HG03064 (cell line): Measurements from ENCODE around the gene NCKIPSD.
"Not testable (repeated sequence)": the region's sequence is repeated elsewhere in the genome, so short reads cannot be mapped to it uniquely, and the experiment has no call there.

ENCODE experiments used
- ATAC-seq: cut with Tn5 transposase; IDR thresholded peaks from one replicate; pipeline ENCODE4 v1.9.1; 2021; ENCODE audit warnings: low read depth; ENCODE audit not compliant: unreplicated experiment

Gene NCKIPSD

DNA sequence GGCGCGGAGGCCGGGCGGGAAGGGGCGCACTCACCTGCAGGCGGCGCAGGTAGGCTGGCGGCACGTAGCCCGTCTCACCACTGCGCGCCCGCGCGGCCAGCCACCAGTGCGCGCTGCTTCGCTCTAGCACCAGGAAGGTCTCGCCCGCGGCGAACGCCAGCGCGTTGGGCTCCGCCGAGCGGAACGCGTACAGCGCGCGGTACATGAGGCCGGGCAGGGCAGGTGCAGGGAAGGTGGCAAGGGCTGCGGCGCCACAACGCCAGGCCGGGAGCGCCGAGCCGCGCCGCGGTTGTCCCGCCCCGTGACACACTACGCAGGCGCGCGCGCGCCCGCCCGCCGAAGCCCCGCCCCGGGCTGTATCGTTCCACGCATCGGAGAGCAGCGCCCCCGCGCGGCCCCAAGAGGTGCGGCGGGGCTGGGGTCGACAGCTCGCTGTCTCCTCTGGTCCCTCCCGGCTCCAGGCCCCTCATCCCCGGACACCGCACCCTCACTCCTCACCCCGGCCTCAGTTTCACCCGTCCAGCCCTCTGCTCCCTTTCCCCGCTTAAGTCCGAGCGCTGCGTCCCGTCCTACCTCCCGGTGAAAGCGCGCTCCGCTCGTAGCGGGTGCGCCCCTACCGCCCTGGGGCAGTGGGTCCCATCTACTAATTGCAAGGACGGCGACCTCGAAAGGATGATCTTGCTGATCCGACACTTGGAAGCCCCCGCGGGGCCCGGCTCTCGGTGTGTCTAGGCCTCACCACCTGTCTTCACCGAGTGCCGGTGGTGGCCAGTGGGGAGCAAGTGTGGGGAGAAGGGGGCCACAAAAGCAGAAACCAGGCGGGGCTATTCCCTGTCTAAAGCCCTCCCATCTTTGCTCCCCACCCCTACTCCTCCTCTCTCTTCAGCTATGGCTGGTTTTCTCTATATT is at the start of gene NCKIPSD:
TSS of gene NCKIPSD (minus strand) at position 313 of the 909 bp plus-strand sequence. CDS start at position 205, 108 bp downstream.
- ATAC-seq: peak; percentile 67

DNA sequence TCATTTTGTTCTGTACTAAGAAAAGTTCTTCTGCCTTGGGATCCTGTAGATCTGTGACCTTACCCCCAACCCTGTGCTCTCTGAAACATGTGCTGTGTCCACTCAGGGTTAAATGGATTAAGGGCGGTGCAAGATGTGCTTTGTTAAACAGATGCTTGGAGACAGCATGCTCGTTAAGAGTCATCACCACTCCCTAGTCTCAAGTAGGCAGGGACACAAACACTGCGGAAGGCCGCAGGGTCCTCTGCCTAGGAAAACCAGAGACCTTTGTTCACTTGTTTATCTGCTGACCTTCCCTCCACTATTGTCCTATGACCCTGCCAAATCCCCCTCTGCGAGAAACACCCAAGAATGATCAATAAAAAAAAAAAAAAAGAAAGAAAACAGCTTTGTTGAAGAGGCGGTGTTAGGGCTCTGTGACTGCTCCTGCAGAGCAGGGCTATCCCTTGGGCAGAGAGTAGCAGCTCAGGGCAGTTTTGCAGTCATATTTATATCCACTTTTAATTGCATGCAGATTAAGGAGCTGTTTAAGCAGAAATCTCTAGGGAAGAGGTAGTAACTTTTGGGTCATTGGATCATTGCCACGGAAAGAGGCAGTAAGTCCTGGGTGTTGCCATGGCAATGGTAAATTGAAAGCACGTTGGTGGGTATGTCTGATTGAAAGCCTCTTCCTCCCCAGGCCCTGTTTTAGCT is 49.5 kb upstream of the NCKIPSD start:
- ATAC-seq: not testable (repeated sequence)

DNA sequence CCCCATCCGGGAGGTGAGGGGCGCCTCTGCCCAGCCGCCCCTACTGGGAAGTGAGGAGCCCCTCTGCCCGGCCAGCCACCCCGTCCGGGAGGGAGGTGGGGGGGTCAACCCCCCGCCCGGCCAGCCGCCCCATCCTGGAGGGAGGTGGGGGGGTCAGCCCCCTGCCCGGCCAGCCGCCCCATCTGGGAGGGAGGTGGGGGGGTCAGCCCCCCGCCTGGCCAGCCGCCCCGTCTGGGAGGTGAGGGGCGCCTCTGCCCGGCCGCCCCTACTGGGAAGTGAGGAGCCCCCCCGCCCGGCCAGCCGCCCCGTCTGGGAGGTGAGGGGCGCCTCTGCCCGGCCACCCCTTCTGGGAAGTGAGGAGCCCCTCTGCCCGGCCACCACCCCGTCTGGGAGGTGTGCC is 48.8 kb upstream of the NCKIPSD start:
- not testable (repeated sequence) for ATAC-seq

DNA sequence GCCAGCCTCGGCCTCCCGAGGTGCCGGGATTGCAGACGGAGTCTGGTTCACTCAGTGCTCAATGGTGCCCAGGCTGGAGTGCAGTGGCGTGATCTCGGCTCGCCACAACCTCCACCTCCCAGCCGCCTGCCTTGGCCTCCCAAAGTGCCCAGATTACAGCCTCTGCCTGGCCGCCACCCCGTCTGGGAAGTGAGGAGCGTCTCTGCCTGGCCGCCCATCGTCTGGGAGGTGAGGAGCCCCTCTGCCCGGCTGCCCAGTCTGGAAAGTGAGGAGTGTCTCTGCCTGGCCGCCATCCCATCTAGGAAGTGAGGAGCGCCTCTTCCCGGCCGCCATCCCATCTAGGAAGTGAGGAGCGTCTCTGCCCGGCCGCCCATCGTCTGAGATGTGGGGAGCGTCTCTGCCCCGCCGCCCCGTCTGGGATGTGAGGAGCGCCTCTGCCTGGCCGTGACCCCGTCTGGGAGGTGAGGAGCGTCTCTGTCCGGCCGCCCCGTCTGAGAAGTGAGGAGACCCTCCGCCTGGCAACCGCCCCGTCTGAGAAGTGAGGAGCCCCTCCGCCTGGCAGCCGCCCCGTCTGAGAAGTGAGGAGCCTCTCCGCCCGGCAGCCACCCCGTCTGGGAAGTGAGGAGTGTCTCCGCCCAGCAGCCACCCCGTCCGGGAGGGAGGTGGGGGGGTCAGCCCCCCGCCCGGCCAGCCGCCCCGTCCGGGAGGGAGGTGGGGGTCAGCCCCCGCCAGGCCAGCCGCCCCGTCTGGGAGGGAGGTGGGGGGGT is 48.2 kb upstream of the NCKIPSD start:
- ATAC-seq: not testable (repeated sequence)

DNA sequence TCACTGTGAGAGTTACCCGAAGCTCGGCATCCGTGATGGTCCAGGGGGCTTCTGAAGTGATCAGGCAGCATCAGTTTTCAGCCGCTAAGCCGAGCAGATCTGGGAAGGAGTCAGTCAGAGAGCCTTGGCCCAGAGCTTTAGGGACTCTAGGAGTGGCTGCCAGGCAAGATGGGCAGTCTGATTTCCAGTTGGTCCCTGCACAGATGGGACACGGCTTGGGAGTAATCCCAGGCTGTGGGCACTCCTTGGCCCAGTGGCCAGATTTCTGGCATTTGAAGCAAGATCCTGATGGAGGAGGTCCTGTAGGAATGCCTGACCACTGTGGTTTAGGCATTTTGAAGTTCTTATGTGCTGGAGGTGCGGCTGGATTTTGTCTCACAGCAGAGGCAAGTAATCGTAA is 41.8 kb upstream of the NCKIPSD start:
- no peak for ATAC-seq

DNA sequence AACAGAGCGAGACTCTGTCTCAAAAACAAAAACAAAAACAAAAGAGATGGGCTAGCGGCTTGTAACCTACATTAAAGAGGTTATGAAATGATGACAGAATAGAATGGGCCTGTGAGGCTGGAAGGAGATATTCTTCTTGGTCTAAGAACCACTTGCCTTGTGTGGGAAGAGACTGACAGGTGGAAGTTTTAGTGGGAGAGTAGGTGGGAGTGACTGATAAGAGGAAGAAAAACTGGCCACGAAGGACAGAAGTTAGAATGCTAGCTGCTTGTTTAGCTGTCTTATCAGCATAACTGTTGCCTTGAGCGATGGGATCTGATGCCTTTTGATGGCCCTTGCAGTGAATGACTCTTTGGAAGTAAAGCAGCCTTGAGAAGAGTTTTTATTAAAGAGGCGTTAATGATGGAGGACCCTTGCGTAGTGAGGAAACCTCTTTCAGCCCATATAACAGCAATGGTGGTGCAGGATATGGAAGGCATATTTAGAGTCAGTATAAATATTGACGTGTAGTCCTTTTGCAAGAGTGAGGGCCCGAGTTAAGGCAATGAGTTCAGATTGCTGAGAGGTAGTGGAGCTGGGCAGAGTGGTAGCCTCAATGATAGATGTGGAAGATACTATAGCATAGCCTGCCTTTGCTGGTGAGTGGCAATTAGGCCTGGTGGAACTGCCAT is 39.6 kb upstream of the NCKIPSD start:
- ATAC-seq: not testable (repeated sequence)

DNA sequence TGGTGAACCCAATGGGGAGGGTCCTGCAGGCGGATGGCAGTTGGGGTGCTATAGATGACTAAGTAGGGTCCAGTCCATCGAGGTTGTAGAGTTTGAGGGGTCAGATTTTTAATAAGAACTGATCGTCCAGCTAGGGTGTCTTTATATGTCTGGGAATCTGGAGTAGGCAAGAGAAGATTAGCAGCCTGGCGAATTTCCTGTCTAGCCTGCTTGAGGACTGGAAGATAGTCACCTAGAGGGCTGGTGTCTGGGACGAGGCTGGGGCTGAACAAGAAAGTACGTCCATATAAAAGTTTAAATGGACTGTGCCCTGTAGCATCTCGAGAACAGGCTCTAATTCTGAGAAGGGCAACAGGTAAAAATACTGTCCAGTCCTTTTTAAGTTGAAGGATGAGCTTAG is 38.0 kb upstream of the NCKIPSD start:
- no peak for ATAC-seq

DNA sequence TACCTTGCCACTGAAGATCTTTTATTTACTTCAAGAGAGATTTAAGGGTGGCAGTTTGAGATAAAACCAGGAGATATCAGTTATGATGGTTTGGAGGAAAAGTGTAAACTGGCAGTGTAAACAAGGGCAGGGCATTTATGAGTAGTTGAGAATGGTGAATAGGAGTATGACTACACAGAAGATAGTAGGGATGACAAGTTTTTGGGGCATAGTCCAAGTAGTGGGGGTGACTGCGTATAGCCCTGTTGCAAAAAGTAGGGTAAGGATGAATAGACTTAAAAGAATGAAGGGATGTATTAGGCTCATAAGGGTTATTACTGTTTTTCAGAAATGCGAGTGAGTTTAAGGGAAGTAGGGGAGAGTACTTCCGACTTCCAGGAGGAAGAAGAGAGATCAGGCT is 37.6 kb upstream of the NCKIPSD start:
- ATAC-seq: not testable (repeated sequence)

DNA sequence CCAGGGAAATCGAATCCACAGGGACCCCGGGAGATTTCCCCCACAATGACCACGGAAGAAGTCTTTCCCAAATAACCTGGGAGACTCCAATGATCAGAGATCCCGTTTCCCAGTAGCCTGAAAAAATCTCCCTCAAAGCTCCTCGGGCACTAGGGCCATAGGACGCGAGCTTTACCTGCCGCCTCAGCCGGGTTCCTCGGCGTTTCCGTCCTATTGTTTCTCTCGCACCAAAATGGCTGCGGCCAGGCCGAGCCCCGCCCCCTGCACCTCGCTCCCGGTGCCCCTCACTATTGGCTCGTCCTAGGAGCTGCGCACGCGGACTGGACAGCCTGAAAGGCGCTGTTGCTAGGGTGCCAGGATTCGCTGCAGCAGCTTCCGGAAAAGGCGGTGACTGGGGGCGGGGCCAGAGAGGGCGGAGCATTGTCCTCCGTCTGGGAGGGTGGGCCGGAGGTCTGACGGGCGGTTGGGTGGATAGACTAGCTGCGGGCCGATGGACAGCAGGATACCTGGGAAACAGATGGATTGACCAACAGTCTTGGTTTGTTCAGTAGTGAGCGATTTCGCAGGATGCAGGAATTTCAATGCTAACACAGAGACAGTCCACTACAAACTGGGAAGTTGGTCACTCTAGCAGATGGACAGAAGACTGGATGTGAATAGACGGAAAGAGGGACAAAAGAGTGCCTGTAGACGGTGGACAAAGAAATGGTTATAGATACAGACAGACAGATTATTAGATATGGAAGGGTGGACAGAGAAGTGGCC is 31.4 kb upstream of the NCKIPSD start, which contains the start of gene IP6K2:
TSS of gene IP6K2 (minus strand) at position 240 of the 765 bp plus-strand sequence. CDS start 21,930 bp downstream, outside the sequence.
- ATAC-seq: peak; percentile 91

DNA sequence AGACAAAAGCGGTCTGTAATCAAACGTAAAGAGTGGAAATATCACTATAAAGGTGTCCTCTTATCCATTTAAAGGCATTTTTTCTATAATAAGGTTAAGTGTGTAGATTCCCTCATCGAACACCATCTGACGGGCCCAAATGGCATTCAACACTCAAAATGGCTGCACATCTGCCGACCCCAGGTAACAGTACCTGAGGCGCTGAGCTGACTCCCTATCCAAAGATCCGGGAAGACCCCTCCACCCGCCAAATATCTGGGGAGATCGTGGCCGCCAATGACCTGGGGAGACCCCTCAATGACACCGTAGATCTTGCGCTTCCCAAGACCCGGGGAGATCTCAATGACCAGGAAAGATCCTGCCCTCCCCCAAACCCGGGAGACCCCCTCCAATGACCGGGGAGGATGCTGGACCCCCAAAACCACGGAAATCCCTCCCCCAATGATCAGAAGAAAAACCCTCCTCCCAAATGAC is 30.8 kb upstream of the NCKIPSD start:
- no peak for ATAC-seq

DNA sequence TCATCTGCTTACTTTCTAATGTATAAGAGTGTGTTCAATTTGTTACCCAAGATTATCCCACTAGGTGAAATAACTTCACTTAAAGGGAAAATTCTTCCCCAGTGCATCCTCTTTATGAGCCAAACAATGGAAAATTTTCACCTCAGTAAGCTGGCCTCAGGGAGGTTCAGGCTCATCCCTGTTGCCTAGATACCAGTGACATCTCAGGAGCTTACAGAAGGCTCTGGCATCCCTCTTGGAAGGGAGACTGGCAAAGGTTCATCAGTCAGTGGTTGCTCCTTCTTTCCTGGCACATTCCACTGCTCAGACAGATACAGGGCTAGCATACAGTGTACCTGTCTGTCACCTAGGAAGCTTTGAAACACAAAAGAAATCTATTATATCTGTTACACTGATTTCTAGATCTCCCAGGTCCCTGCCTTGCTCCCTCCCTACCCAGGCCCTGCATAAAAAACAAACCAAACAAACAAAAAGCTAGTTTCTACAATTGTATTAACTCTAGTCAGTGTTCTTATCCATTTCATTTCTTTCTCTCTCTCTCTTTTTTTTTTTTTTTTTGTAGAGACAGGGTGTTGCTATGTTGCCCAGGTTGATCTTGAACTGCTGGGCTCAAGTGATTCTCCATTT is 29.6 kb upstream of the NCKIPSD start:
- no peak for ATAC-seq

DNA sequence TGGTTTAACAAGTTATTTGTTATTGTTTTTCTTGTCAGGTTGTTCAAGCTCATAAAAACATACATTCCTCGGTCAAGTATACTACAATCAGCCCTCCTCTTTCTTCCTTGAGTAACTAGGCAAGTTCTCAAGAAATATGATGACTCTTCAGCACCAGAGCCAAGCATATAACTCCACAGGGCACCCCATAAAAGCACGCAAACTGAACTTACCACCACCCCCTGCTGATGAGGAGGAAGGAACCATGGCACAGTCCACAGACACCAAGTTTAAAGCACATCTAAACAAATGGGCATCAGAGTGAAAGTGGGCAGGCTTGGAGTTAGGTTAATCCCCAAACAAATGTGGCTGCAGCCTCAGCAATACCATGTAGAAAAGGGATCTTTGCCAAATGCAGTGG is 26.0 kb upstream of the NCKIPSD start:
- no peak for ATAC-seq

DNA sequence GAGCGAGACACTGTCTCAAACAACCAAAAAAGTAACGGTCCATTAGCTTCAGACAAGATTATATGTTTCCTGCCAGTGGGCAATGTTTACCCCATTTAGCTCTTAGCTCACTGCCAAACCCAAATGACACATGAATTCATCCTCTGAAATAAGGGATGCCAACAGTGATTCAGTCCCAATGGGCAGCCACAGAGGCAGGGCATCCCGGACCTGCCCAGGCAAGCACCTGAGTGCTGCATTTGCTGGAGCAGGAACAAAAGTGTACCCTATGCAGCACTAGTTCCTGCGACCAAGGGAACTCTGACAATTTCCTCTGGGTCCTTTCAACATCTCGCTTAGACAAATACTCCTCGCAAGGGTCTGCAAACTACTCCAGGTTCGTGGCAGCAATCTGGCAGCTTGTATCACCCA is 23.3 kb upstream of the NCKIPSD start:
- ATAC-seq: no peak

DNA sequence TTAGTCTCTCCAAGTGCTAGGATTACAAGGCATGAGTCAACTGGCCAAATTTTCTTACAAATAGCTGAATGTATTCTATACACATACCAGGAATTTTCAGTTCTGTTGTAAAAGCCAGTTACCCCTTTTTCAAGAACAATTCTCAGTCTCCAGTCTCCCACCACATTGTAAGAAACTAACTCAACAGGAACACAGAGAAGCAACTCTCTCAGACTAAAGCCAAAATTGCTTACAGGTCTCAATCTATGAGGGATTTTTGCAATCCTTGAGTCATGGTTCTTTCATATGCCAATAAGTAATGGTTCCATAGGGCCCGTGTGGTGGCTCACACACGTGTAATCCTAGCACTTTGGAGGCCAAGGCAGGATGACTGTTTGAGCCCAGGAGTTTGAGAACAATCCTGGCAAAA is 22.8 kb upstream of the NCKIPSD start:
- ATAC-seq: no peak

DNA sequence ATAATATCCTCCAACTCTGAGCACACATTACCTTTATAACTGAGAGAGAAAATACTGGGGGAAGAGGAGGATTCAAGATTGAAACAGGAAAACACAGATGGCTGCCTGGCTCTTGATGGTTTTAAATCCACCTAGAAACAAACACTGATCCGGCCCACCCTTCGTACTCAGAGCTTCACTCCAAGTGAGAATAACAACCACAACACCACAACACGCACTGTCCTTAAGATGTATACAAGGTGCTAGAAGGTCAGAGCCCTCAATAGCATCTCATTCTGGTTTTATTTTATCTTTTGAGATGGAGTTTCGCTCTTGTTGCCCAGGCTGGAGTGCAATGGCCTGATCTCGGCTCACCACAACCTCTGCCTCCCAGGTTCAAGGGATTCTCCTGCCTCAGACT is 21.4 kb upstream of the NCKIPSD start:
- ATAC-seq: no peak

DNA sequence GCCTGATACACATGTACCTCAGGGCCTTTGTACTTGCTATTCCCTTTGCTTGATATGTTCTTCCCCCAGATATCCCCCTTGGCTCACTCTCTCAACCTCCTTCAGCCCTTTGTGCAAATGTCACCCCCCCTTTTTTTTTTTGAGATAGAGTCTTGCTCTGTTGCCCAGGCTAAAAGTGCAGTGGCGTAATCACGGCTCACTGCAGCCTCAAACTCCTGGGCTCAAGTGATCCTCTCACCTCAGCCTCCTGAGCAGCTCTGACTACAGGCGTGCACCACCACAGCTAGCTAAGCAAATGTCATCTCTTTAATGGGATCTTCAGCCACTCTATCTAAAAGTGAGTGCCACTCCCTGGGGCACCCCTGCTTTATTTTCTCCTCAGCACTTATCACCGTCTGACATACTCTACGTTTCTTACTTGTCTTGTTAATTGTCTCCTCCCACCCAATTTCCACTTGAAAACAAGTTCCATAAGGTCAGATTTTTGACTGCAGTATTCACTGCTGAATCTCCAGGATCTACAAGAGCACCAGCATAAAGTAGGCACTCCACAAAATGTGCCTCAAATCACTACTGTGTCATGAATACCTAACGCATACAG is 16.7 kb upstream of the NCKIPSD start:
- no peak for ATAC-seq

DNA sequence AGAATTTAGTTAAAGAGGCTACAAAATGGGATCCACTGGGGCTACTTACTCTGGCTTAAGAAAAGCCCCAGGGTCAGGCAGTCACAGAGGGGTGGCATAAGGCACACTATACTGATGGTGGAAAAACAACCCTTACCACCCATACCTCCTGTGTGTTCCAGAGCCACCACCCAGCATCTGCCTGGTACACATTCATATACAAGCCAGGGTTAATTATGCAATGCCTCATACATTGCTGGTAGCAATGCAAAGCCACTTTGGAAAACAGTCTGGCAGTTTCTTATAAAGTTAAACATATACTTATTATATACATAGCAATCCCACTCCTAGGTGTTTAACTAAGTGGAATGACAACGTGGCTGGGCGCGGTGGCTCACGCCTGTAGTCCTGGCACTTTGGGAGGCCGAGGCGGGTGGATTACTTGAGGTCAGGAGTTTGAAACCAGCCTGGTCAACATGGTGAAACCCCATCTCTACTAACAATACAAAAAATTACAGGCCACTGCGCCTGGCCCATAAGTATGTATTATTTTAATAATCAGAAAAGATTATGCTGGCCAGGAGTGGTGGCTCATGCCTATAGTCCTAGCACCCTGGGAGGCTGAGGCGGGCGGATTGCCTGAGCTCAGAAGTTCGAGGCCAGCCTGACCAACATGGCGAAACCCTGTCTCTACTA is 15.2 kb upstream of the NCKIPSD start:
- no peak for ATAC-seq

DNA sequence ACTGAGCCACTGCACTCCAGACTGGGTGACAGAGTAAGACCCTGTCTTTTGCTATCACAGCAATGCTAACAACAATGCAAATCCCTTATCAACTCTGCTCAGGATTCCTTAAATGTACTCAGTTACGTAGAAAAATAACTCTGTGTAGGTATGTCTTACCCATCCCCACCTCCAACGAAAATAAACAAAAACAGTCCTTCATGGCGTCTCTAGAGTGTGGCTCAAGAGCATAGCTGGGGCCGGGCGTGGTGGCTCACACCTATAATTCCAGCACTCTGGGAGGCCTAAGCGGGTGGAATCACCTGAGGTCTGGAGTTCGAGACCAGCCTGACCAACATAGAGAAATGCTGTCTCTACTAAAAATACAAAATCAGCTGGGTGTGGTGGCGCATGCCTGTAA is 13.2 kb upstream of the NCKIPSD start:
- ATAC-seq: no peak
